Activated T-cell treated with anti-CD3 and anti-CD28 coated beads, Interleukin-2, amount 50 U/mL, for 4 hours (primary cell): ENCODE results near the gene TOLLIP. TPM values are rescaled to one million over a fixed set of nuclear protein-coding genes. Genes with fewer than 3 reads are reported as not detected.
"Not testable (repeated sequence)": the region's sequence is repeated elsewhere in the genome, so short reads cannot be mapped to it uniquely, and the experiment has no call there.

Experiments
- ATAC-seq, 2 donors: fragments of 200-7000 bp; cut with Tn5 transposase; one replicate each; pipeline ENCODE4 v1.10.0; 2021
- DNase-seq: peaks from one replicate; pipeline ENCODE4 v3.0.0-alpha.2; 2020
- H3K27me3 Mint-ChIP-seq: one replicate; pipeline ENCODE4 v1.8.0; 2021; ENCODE audit warnings: low read depth, mixed read lengths
- H3K36me3 Mint-ChIP-seq: one replicate; pipeline ENCODE4 v1.8.0; 2022; ENCODE audit warnings: mixed read lengths; ENCODE audit not compliant: insufficient read depth
- H3K4me1 Mint-ChIP-seq: one replicate; pipeline ENCODE4 v1.8.0; 2021; ENCODE audit warnings: low read depth, mixed read lengths
- H3K4me3 Mint-ChIP-seq: one replicate; pipeline ENCODE4 v1.8.0; 2021; ENCODE audit warnings: mild to moderate bottlenecking, moderate library complexity, mixed read lengths
- H3K9me3 Mint-ChIP-seq: one replicate; pipeline ENCODE4 v1.8.0; 2021; ENCODE audit warnings: mixed read lengths
- total RNA-seq, 3 donors: library from RNA; stranded (reverse); gene quantifications; one replicate each; pipeline ENCODE4 v1.2.1, GENCODE V29; 2021

TOLLIP gene
- total RNA-seq, 3 donors from 2014 or later: 38.0 to 45.9 (median 44.3) TPM

- no peak for DNase-seq
- Mint-ChIP-seq H3K36me3 (no peaks in the 10 kb centered on the region), H3K27me3 (peaks cover 1% of the 10 kb centered on the region), H3K9me3 (no peaks in the 10 kb centered on the region), H3K4me3 (no peak overlapping the region), H3K4me1 (no peaks in the 10 kb centered on the region)
- ATAC-seq: no peak
Measured at GRCh38 chr11:1348146-1348795, 38.8 kb upstream of the TOLLIP start.

DNA sequence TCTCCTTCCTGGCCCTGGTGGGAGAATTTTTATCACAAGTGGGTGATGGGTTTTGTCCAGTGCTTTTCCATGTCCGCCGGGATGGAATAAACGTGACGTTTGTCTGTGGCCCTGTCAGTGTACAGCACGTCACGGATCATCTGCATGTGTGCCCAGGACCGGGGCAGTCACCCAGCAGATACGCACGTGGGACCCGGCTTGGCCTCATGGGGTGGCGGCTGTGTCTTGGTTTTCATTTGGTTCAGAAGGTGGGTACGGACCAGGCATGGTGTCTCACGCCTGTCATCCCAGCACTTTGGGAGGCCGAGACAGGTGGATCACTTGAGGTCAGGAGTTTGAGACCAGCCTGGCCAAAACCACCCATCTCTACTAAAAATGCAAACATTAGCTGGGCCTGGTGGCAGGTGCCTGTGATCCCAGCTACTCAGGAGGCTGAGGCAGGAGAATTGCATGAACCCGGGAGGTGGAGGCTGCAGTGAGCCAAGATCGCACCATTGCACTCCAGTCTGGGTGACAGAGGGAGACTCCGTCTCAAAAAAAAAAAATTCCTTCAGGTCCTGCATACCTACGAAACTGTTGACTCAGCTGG lies 38.1 kb upstream of the TOLLIP start:
- not testable (repeated sequence) for H3K27me3 Mint-ChIP-seq, DNase-seq, H3K36me3 Mint-ChIP-seq, ATAC-seq, H3K4me3 Mint-ChIP-seq, H3K4me1 Mint-ChIP-seq, H3K9me3 Mint-ChIP-seq

DNA sequence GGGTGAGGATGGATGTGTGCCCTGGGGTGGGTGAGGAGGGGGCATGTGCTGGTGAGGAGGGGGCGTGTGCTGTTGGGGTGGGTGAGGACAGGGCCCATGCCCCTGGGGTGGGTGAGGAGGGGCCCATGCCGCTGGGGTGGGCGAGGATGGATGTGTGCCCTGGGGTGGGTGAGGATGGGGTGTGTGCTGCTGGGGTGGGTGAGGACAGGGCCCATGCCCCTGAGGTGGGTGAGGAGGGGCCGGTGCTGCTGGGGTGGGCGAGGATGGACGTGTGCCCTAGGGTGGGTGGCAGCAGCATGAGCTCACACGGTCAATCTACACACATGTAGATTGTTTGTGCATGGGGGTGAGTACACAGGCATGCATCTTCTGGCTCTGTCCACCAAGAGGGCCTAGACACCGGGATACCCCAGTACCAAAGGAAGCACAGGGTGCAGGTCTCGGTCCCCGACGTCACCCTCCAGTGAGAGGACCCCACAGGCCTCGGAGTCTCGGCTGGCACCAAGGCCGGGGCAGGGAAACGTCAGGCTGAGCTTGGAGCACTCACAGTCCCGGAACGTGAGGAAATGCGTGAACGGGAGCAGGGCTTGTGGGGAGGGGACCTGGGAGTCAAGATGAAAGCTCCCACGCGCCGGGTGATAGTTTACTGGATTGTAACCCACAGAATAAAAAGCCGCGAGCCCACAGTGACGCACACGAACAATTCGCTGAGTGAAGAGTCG lies 37.4 kb upstream of the TOLLIP start:
- Mint-ChIP-seq H3K27me3 (peaks cover 1% of the 10 kb centered on the region), H3K9me3 (no peaks in the 10 kb centered on the region), H3K4me1 (no peaks in the 10 kb centered on the region), H3K4me3 (no peak overlapping the region), H3K36me3 (no peaks in the 10 kb centered on the region)
- no peak for ATAC-seq
- DNase-seq: no peak

DNA sequence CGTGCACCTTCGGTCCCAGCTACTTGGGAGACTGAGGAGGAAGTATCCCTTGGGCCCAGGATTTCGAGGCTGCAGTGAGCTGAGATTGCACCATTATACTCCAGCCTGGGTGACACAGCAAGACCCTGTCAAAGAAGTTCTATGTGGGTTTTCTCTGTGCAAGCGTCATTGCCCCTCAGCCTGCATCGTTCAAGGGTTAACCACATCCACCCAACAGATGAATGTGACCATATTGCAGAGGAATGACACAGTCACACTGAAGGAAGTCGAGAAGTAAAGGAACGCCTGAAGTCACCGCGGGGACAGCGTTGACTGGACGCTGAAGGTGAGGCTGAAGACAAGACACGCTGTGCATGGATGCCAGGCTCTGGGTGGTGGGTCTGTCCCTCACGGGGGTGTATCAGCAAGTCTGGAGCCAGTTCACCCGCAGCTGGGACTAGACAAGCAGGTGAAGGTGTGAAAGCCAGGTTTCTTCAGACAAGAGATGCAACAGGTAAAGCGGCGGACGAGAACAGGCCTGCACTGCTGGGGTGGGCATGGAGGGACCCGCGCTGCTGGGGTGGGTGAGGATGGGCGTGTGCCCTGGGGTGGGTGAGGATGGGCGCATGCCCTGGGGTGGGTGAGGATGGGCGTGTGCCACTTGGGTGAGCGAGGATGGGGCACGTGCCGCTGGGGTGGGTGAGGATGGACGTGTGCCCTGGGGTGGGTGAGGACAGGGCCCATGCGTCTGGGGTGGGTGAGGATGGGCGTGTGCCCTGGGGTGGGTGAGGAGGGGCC lies 36.5 kb upstream of the TOLLIP start:
- no peaks in the 10 kb centered on the region for H3K4me1 Mint-ChIP-seq
- no peak for DNase-seq
- peak; percentile 31 to 54 for ATAC-seq

DNA sequence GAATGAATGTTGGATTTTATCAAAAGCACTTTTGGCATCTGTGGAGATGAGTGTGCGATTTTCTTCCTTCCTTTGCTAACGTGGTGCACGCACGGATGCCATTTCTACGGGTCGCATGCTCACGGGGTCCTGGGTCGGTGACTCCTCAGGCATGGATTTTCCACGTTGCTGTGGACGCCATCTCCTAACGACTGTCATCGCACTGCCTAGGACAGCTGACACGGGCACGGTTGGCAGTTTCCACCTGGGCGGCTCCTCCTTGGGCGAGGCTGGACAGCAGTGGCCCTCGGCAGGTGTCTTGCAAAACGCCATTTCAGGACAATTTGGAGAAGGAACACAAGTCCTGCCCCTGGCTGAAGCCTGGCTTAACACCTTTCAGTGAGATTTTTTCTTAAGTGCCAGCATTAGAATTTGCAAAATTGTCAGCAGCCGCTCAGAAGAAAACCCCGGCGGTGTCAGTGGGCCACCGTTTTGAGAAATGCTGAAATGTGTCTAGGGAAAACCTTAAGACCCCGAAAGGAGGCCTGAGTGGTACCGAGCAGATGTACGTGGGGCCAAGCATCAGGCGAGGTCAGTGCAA lies 34.7 kb upstream of the TOLLIP start:
- DNase-seq (no peak), ATAC-seq (no peak)
- Mint-ChIP-seq H3K4me1 (no peaks in the 10 kb centered on the region), H3K27me3 (no peaks in the 10 kb centered on the region), H3K9me3 (no peaks in the 10 kb centered on the region), H3K36me3 (no peaks in the 10 kb centered on the region), H3K4me3 (no peak overlapping the region)

More for the DNA sequence above, 36.5 kb upstream of the TOLLIP start:
- Mint-ChIP-seq H3K27me3 (no peaks in the 10 kb centered on the region), H3K9me3 (no peaks in the 10 kb centered on the region), H3K4me3 (no peak overlapping the region), H3K36me3 (no peaks in the 10 kb centered on the region)

DNA sequence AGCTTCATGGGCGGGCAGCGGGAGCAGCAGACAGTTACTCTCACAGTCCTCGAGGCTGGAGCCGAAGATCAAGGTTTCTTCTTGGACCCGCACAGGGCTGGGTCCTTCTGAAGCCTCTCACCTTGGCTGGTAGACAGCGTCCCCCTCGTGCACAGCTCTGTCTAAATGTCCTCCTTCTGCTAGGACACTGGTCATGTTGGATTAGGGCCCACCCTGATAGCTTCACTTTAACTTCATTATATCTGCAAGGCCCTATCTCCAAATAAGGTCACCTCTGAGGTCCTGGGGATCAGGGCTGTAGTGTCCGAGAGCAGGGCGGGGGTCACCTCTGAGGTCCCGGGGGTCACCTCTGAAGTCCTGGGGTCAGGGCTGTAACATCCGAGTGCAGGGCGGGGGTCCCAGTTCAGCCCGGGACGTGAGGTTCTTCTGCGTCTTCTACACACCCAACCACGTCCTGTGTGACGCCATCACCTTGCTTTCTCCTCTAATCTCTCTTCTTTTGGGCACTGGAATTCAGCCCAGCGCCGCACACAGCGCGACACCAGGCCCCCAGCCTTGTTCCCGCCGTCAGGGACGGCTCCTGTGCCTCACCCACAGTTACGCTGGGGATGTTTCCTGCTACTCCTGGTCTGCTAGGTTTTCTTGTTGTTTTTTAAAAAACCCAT lies 34.1 kb upstream of the TOLLIP start:
- Mint-ChIP-seq H3K9me3 (no peaks in the 10 kb centered on the region), H3K4me3 (no peak overlapping the region), H3K36me3 (no peaks in the 10 kb centered on the region), H3K4me1 (no peaks in the 10 kb centered on the region), H3K27me3 (no peaks in the 10 kb centered on the region)
- ATAC-seq: no peak
- no peak for DNase-seq

DNA sequence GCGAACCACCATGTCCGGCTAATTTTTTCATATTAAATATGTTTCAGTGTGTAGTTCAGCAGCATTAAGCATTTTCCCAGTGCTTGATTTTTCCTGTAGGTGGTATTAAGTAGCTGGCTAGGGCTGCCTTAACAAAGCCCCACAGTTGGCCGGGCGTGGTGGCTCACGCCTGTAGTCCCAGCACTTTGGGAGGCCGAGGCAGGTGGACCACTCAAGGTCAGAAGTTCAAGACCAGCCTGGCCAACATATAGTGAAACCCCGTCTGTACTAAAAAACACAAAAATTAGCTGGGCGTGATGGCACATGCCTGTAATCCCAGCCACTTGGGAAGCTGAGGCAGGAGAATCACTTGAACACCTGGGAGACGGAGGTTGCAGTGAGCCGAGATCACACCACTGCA lies 33.5 kb upstream of the TOLLIP start:
- DNase-seq (no peak), ATAC-seq (no peak)
- Mint-ChIP-seq H3K36me3 (no peaks in the 10 kb centered on the region), H3K4me1 (no peaks in the 10 kb centered on the region), H3K9me3 (peaks cover under 1% of the 10 kb centered on the region), H3K4me3 (no peak overlapping the region), H3K27me3 (no peaks in the 10 kb centered on the region)

DNA sequence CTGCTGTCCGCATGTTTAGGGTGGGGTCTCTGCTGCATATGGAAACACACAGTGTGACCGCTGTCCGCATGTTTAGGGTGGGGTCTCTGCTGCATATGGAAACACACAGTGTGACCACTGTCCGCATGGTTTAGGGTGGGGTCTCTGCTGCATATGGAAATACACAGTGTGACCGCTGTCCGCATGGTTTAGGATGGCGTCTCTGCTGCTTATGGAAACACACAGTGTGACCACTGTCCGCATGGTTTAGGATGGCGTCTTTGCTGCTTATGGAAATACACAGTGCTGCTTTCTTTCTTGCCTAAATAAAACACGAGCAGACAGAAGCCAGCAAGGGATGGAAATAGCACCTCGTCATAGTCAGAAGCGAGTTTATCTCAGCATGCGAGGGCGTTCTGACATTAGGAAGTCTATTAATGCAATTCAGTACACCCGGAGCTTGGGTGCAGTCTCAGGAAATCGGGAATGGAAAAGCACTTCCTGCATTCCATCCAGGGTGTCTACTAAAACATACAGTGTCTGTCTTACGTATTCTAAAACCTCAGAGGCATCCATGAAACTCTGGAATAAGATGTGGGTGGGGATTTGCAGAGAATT lies 32.6 kb upstream of the TOLLIP start:
- no peak overlapping the region for H3K4me3 Mint-ChIP-seq

GRCh38 chr11:1341226-1341625 lies 31.8 kb upstream of the TOLLIP start:
- DNase-seq, H3K27me3 Mint-ChIP-seq, H3K4me1 Mint-ChIP-seq, H3K36me3 Mint-ChIP-seq, ATAC-seq, H3K4me3 Mint-ChIP-seq, H3K9me3 Mint-ChIP-seq: not testable (repeated sequence)

More for the DNA sequence above, 32.6 kb upstream of the TOLLIP start:
- Mint-ChIP-seq H3K4me1 (peaks cover 2% of the 10 kb centered on the region), H3K27me3 (no peaks in the 10 kb centered on the region), H3K9me3 (peaks cover 4% of the 10 kb centered on the region), H3K36me3 (no peaks in the 10 kb centered on the region)
- no peak for DNase-seq
- ATAC-seq: no peak

GRCh38 chr11:1340111-1340510 lies 30.7 kb upstream of the TOLLIP start:
- H3K9me3 Mint-ChIP-seq: peaks cover 4% of the 10 kb centered on the region
- H3K27me3 Mint-ChIP-seq: no peaks in the 10 kb centered on the region
- DNase-seq (no peak), ATAC-seq (no peak)
- H3K4me1 Mint-ChIP-seq: peaks cover 11% of the 10 kb centered on the region
- no peaks in the 10 kb centered on the region for H3K36me3 Mint-ChIP-seq
- H3K4me3 Mint-ChIP-seq: no peak overlapping the region

DNA sequence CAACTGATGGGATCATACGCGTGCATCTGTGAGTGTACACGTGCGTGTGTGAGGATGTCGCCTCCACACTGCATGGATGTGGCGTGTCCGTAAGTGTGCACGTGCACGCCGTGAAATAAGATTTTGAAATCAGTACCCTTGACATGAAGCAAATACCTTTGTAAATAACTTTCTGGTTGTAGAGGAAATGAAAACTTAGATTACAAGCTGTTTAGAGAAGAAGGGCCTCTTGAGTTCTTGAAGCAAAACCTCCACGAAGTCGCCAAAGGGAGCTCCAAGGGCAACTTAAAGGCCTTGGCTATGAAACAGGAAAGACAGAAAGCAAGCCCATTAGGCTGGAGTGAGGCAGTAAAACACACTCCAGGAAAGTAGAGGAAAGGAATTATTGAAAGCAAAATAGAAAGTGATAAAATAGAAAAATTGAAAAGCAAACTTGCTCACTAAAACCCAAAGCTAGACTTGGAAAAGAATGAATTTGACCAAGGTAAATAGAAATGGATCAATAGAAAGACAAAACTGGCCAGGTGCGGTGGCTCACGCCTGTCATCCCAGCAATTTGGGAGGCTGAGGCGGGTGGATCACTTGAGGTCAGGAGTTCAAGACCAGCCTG lies 29.7 kb upstream of the TOLLIP start:
- ATAC-seq: no peak
- no peak for DNase-seq
- H3K36me3 Mint-ChIP-seq: no peaks in the 10 kb centered on the region
- no peak overlapping the region for H3K4me3 Mint-ChIP-seq
- peaks cover 14% of the 10 kb centered on the region for H3K4me1 Mint-ChIP-seq
- H3K9me3 Mint-ChIP-seq: peaks cover 4% of the 10 kb centered on the region
- no peaks in the 10 kb centered on the region for H3K27me3 Mint-ChIP-seq

DNA sequence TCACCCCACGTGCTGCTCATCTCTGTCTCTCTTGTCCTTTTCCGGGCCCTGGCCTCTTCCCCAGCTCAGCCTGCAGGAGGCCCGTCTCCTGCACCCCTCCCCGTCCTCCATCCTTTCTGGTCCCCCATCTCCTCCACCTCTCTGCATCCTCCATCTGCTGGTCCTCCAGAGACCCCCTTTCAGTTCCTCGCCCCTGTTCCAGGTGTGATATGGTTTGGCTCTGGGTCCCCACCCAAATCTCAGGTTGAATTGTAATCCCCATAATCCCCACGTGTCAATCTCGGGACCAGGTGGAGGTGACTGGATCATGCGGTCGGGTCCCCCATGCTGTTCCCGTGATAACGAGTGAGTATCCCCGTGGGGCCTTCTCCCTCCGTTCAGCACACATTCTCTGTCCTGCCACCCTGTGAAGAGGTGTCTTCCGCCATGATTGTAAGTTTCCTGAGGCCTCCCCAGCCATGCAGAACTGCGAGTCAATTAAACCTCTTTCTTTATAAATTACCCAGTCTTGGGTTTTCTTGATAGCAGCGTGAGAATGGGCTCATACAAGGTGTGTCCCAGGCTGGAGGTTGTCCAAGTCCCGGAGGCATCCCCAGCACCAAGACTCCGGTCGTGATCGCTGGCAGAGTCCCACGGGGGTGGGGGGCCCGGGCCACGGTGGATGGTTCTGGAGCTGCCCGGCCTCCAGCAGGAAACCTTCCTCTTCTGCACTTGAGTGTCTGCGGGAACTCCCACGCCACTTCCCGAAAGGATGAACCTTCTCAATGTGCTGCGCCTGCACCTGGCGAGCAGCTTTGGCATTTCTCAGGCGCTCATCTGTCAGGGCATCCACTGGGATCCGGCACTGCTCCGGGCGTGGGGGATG lies 29.0 kb upstream of the TOLLIP start:
- H3K36me3 Mint-ChIP-seq: no peaks in the 10 kb centered on the region
- peaks cover 4% of the 10 kb centered on the region for H3K9me3 Mint-ChIP-seq
- H3K4me1 Mint-ChIP-seq: peaks cover 14% of the 10 kb centered on the region
- peak overlapping the region; percentile 37 for H3K4me3 Mint-ChIP-seq
- ATAC-seq (no peak), DNase-seq (no peak)
- no peaks in the 10 kb centered on the region for H3K27me3 Mint-ChIP-seq
